Neural cell (in vitro differentiated cells): ENCODE data around the gene ATP7B. TPM values are rescaled to one million over a fixed set of nuclear protein-coding genes. Genes with fewer than 3 reads are reported as not detected.
A peak's percentile ranks its signal among the peaks of the same experiment; 100 is the strongest.

Experiments
- H2AFZ ChIP-seq: fragments of 200-600, 300-800 bp; sonication (generic), shearing (Covaris generic); 2 replicates; pipeline ENCODE4 v1.6.0; 2014; ENCODE audit warnings: low read depth, mild to moderate bottlenecking, antibody characterized with exemption, low read length, moderate library complexity
- H3F3A ChIP-seq: fragments of 200-600 bp; shearing (Covaris generic); 2 replicates; pipeline ENCODE4 v1.6.1; 2016; ENCODE audit warnings: mild to moderate bottlenecking, moderate library complexity, mixed read lengths, antibody characterized with exemption, low read length; ENCODE audit not compliant: insufficient read depth, poor library complexity, severe bottlenecking
- H3K27ac ChIP-seq: fragments of 200-600, 300-800 bp; sonication (generic), shearing (Covaris generic); 2 replicates; pipeline ENCODE4 v1.5.1; 2014; ENCODE audit warnings: mild to moderate bottlenecking, low read length, moderate library complexity
- H3K27me3 ChIP-seq: fragments of 300-800, 200-600 bp; sonication (generic), shearing (Covaris generic); 2 replicates; pipeline ENCODE4 v1.6.0; 2014; ENCODE audit warnings: mild to moderate bottlenecking, low read depth, low read length, moderate library complexity; ENCODE audit not compliant: insufficient read depth
- H3K36me3 ChIP-seq: fragments of 300-800, 200-600 bp; sonication (generic), shearing (Covaris generic); 2 replicates; pipeline ENCODE4 v1.5.1; 2014; ENCODE audit warnings: mild to moderate bottlenecking, antibody characterized with exemption, low read length, moderate library complexity; ENCODE audit not compliant: insufficient read depth
- H3K4me2 ChIP-seq: fragments of 300-800, 200-600 bp; sonication (generic), shearing (Covaris generic); 2 replicates; pipeline ENCODE4 v1.6.0; 2014; ENCODE audit warnings: mild to moderate bottlenecking, low read length
- H3K4me3 ChIP-seq: fragments of 300-800, 200-600 bp; sonication (generic), shearing (Covaris generic); 2 replicates; pipeline ENCODE4 v1.5.1; 2014; ENCODE audit warnings: mild to moderate bottlenecking, low read length, moderate library complexity
- H3K79me2 ChIP-seq: fragments of 200-600 bp; shearing (Covaris generic); replicated peaks from 2 replicates; pipeline ENCODE4 v1.6.0; 2014; ENCODE audit warnings: mild to moderate bottlenecking, low read length, moderate library complexity; ENCODE audit not compliant: insufficient read depth
- H3K9ac ChIP-seq: fragments of 300-800, 200-600 bp; sonication (generic), shearing (Covaris generic); 2 replicates; pipeline ENCODE4 v1.6.1; 2016; ENCODE audit warnings: mild to moderate bottlenecking, low read length, mixed read lengths
- H3K9me2 ChIP-seq: fragments of 200-600 bp; shearing (Covaris generic); 2 replicates; pipeline ENCODE4 v1.6.1; 2016; ENCODE audit warnings: mild to moderate bottlenecking, low read length, mixed read lengths; ENCODE audit not compliant: insufficient read depth
- H3K9me3 ChIP-seq: fragments of 200-600, 300-800 bp; sonication (generic), shearing (Covaris generic); 2 replicates; pipeline ENCODE4 v1.6.1; 2016; ENCODE audit warnings: mild to moderate bottlenecking, mixed run types, low read length, moderate library complexity, mixed read lengths
- H4K20me1 ChIP-seq: fragments of 200-600 bp; shearing (Covaris generic); 2 replicates; pipeline ENCODE4 v1.6.1; 2016; ENCODE audit warnings: mild to moderate bottlenecking, mixed run types; ENCODE audit not compliant: insufficient read depth
- EP300 ChIP-seq: fragments of 450-650 bp; conservative IDR thresholded peaks from 2 replicates; pipeline ENCODE4 v1.6.1; 2014; ENCODE audit warnings: antibody characterized with exemption, mild to moderate bottlenecking, moderate library complexity; ENCODE audit not compliant: poor library complexity, severe bottlenecking
- EZH2 ChIP-seq: fragments of 200-600, 300-800 bp; shearing (Covaris generic), sonication (generic); IDR thresholded peaks from 2 replicates; pipeline ENCODE4 v1.6.1; 2014; ENCODE audit warnings: antibody characterized with exemption, low read length, borderline replicate concordance, mild to moderate bottlenecking; ENCODE audit not compliant: insufficient read depth, poor library complexity, severe bottlenecking
- MXI1 ChIP-seq: fragments of 450-650 bp; conservative IDR thresholded peaks from 2 replicates; pipeline ENCODE4 v1.6.1; 2014; ENCODE audit warnings: antibody characterized with exemption, mild to moderate bottlenecking; ENCODE audit not compliant: poor library complexity, severe bottlenecking
- POLR2AphosphoS5 ChIP-seq: IDR thresholded peaks from 2 replicates; pipeline ENCODE4 v1.6.1; 2012
- RAD21 ChIP-seq: fragments of 450-650 bp; conservative IDR thresholded peaks from 2 replicates; pipeline ENCODE4 v1.6.1; 2014; ENCODE audit warnings: antibody characterized with exemption, mild to moderate bottlenecking, moderate library complexity
- SMC3 ChIP-seq: fragments of 450-650 bp; conservative IDR thresholded peaks from 2 replicates; pipeline ENCODE4 v1.6.1; 2014; ENCODE audit warnings: antibody characterized with exemption, mild to moderate bottlenecking, moderate library complexity; ENCODE audit not compliant: poor library complexity
- TAF1 ChIP-seq: IDR thresholded peaks from 2 replicates; pipeline ENCODE4 v1.6.1; 2012; ENCODE audit warnings: low read depth
- polyA minus RNA-seq: library from RNA; depleted of rRNA, polyadenylated mRNA; stranded (reverse); fragments of >200 nt; gene quantifications from 2 replicates; pipeline ENCODE4 v1.2.3, GENCODE V29; 2014
- polyA plus RNA-seq: library from polyadenylated mRNA; depleted of rRNA; stranded (reverse); fragments of >200 nt; gene quantifications from 2 replicates; pipeline ENCODE4 v1.2.3, GENCODE V29; 2014
- TF ChIP-seq, protein P1 (sequence below): IDR thresholded peaks from 2 replicates; pipeline ENCODE4 v1.6.1; 2012; ENCODE audit warnings: borderline replicate concordance
- TF ChIP-seq, protein P2 (sequence below): fragments of 450-650 bp; IDR thresholded peaks from 2 replicates; pipeline ENCODE4 v1.5.1; 2014; ENCODE audit warnings: antibody characterized with exemption, mild to moderate bottlenecking, moderate library complexity; ENCODE audit not compliant: poor library complexity, severe bottlenecking

Gene ATP7B
- polyA plus RNA-seq (6.3 and 11.8 TPM in 2 replicates), polyA minus RNA-seq (15.6 and 17.2 TPM in 2 replicates)

DNA sequence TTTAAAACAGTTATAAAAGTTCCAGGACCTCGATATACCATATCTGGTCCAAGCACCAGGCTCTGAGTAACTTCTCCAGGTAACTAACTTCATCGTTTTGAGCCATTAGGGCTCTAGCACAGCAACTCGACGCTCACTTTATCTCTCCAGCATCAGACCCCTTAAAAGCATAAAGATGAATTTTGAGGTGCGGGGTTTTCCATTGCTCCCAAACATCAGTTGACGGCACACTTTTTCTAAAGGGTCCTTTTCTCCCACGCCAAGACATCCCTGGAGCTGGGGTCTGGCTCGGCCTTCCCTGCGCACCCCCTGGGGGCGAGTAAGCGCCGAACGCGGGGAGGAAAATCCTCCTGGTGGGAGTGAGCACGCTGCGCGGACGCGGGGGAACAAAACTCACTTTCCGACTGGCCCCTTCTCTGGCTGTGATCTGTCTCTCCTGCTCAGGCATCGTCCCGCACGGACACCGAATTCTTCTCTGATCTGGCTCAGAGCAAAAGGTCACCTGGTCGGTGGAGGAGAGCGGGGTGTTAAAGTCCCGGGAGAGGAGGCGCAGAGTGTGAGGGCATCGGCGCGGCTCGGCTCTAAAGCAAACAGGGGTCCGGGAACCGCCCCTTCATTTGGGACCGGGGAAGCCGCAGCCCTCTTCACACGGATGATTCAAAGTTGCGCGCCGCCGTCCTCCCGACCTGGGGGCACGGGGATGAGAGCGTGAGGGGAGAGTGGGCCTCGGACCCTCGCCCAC, at the start of gene ATP7B:
Gene ATP7B, minus strand, starts transcription at position 561 of the 742 bp plus-strand sequence. Its CDS starts 113 bp downstream, at position 448.
- H3K9ac ChIP-seq, result peak within 1 kb of the TSS; percentile 78
- H2AFZ ChIP-seq, result peak within 1 kb of the TSS; percentile 88
- H3K27me3 ChIP-seq, result no peaks in the 10 kb centered on the region
- H3K9me2 ChIP-seq, result no peaks in the 10 kb centered on the region
- H4K20me1 ChIP-seq, result no peaks in the 10 kb centered on the region
- H3K4me2 ChIP-seq, result peak within 1 kb of the TSS; percentile 81
- H3K4me3 ChIP-seq, result peak within 1 kb of the TSS; percentile 100
- no peaks in the 10 kb centered on the region for H3K9me3 ChIP-seq
- TF ChIP-seq, protein P1, sequence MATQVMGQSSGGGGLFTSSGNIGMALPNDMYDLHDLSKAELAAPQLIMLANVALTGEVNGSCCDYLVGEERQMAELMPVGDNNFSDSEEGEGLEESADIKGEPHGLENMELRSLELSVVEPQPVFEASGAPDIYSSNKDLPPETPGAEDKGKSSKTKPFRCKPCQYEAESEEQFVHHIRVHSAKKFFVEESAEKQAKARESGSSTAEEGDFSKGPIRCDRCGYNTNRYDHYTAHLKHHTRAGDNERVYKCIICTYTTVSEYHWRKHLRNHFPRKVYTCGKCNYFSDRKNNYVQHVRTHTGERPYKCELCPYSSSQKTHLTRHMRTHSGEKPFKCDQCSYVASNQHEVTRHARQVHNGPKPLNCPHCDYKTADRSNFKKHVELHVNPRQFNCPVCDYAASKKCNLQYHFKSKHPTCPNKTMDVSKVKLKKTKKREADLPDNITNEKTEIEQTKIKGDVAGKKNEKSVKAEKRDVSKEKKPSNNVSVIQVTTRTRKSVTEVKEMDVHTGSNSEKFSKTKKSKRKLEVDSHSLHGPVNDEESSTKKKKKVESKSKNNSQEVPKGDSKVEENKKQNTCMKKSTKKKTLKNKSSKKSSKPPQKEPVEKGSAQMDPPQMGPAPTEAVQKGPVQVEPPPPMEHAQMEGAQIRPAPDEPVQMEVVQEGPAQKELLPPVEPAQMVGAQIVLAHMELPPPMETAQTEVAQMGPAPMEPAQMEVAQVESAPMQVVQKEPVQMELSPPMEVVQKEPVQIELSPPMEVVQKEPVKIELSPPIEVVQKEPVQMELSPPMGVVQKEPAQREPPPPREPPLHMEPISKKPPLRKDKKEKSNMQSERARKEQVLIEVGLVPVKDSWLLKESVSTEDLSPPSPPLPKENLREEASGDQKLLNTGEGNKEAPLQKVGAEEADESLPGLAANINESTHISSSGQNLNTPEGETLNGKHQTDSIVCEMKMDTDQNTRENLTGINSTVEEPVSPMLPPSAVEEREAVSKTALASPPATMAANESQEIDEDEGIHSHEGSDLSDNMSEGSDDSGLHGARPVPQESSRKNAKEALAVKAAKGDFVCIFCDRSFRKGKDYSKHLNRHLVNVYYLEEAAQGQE, result no peak
- TF ChIP-seq POLR2AphosphoS5 (no peak), MXI1 (peak; percentile 3), EZH2 (no peak), SMC3 (peak; percentile 30), TAF1 (no peak)
- peak within 1 kb of the TSS; percentile 62 for H3K27ac ChIP-seq
- no peaks in the 10 kb centered on the region for H3F3A ChIP-seq
- peaks cover 44% of the 10 kb centered on the region for H3K79me2 ChIP-seq
- H3K36me3 ChIP-seq, result no peaks in the 10 kb centered on the region

DNA sequence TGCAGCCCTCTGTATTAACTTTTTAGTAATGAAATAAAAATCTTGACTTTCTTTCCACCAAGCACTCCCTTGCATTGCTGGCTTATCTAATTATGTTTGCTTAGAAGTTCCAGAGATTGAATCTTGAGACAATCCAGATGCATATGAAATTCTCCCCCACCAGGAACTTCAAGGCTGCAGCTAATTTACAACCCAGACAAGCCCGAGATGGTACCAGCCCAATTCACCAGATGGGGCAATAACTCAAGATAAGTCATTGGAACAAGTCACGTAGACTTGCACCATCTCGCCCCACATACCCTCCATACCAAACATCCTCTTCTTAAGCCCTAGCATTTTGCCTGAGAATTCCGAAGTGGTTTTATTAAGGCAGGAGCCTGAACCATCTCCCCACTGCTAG, 42.2 kb upstream of the ATP7B start:
- Histone ChIP-seq H3K4me3 (no peak overlapping the region), H3K9me2 (no peaks in the 10 kb centered on the region), H2AFZ (no peak overlapping the region), H3F3A (no peaks in the 10 kb centered on the region), H3K9ac (no peak overlapping the region), H3K27ac (no peak overlapping the region), H4K20me1 (no peaks in the 10 kb centered on the region), H3K9me3 (no peaks in the 10 kb centered on the region), H3K36me3 (no peaks in the 10 kb centered on the region), H3K27me3 (no peaks in the 10 kb centered on the region), H3K79me2 (no peaks in the 10 kb centered on the region), H3K4me2 (no peak overlapping the region)
- TF ChIP-seq TAF1 (no peak), POLR2AphosphoS5 (no peak), MXI1 (no peak), EZH2 (no peak), RAD21 (no peak), EP300 (no peak)
- TF ChIP-seq, protein P2, sequence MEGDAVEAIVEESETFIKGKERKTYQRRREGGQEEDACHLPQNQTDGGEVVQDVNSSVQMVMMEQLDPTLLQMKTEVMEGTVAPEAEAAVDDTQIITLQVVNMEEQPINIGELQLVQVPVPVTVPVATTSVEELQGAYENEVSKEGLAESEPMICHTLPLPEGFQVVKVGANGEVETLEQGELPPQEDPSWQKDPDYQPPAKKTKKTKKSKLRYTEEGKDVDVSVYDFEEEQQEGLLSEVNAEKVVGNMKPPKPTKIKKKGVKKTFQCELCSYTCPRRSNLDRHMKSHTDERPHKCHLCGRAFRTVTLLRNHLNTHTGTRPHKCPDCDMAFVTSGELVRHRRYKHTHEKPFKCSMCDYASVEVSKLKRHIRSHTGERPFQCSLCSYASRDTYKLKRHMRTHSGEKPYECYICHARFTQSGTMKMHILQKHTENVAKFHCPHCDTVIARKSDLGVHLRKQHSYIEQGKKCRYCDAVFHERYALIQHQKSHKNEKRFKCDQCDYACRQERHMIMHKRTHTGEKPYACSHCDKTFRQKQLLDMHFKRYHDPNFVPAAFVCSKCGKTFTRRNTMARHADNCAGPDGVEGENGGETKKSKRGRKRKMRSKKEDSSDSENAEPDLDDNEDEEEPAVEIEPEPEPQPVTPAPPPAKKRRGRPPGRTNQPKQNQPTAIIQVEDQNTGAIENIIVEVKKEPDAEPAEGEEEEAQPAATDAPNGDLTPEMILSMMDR, result no peak
- TF ChIP-seq, protein P1, result no peak
